Astrocyte (in vitro differentiated cells and primary cell): ENCODE data around the gene INSYN1. TPM values are rescaled to one million over a fixed set of nuclear protein-coding genes. Genes with fewer than 3 reads are reported as not detected.
"Not testable (repeated sequence)": the region's sequence is repeated elsewhere in the genome, so short reads cannot be mapped to it uniquely, and the experiment has no call there.

Experiments
- DNase-seq: peaks from one replicate; pipeline ENCODE4 v3.0.0-alpha.2; 2010; ENCODE audit warnings: low read depth
- FAIRE-seq: peaks from 2 replicates; lab custom pipeline; 2011; peaks lifted over from hg19 to GRCh38; lab: Jason Lieb, UNC
- H2AFZ ChIP-seq: 2 replicates; pipeline ENCODE4 v1.6.0; 2012; ENCODE audit warnings: low read depth, low read length, inconsistent platforms
- H3K27ac ChIP-seq: 2 replicates; pipeline ENCODE4 v1.5.1; 2011; ENCODE audit warnings: low read depth, low read length, inconsistent platforms
- H3K27me3 ChIP-seq: 2 replicates; pipeline ENCODE4 v1.6.0; 2011; ENCODE audit warnings: low read length, inconsistent platforms; ENCODE audit not compliant: insufficient read depth
- H3K36me3 ChIP-seq: 2 replicates; pipeline ENCODE4 v1.5.1; 2011; ENCODE audit warnings: low read length, inconsistent platforms; ENCODE audit not compliant: insufficient read depth
- H3K4me1 ChIP-seq: 2 replicates; pipeline ENCODE4 v1.5.1; 2011; ENCODE audit warnings: low read length, inconsistent platforms; ENCODE audit not compliant: insufficient read depth
- H3K4me2 ChIP-seq: 2 replicates; pipeline ENCODE4 v1.6.0; 2012; ENCODE audit warnings: low read length, inconsistent platforms
- H3K4me3 ChIP-seq: 2 replicates; pipeline ENCODE4 v1.5.1; 2011; ENCODE audit warnings: low read depth, mild to moderate bottlenecking, low read length, inconsistent platforms; ENCODE audit not compliant: insufficient read depth
- H3K79me2 ChIP-seq: 2 replicates; pipeline ENCODE4 v1.6.0; 2012; ENCODE audit warnings: mild to moderate bottlenecking, low read length, inconsistent platforms; ENCODE audit not compliant: insufficient read depth
- H3K9ac ChIP-seq: 2 replicates; pipeline ENCODE4 v1.6.0; 2012; ENCODE audit warnings: mild to moderate bottlenecking, low read length, inconsistent platforms
- H3K9me3 ChIP-seq: 2 replicates; pipeline ENCODE4 v1.5.1; 2012; ENCODE audit warnings: low read depth, mild to moderate bottlenecking, low read length, inconsistent platforms; ENCODE audit not compliant: insufficient read depth
- H4K20me1 ChIP-seq: 2 replicates; pipeline ENCODE4 v1.6.0; 2012; ENCODE audit warnings: low read length, inconsistent platforms; ENCODE audit not compliant: insufficient read depth
- H3K27ac Mint-ChIP-seq: one replicate; pipeline ENCODE4 v1.8.0; 2021; ENCODE audit warnings: mild to moderate bottlenecking, mixed read lengths; ENCODE audit not compliant: unreplicated experiment
- H3K27me3 Mint-ChIP-seq: one replicate; pipeline ENCODE4 v1.8.0; 2021; ENCODE audit warnings: low read depth, mixed read lengths; ENCODE audit not compliant: unreplicated experiment
- H3K36me3 Mint-ChIP-seq: one replicate; pipeline ENCODE4 v1.8.0; 2021; ENCODE audit warnings: low read depth, mixed read lengths; ENCODE audit not compliant: unreplicated experiment
- H3K4me1 Mint-ChIP-seq: one replicate; pipeline ENCODE4 v1.8.0; 2021; ENCODE audit warnings: low read depth, mixed read lengths; ENCODE audit not compliant: unreplicated experiment
- H3K4me3 Mint-ChIP-seq: one replicate; pipeline ENCODE4 v1.8.0; 2021; ENCODE audit warnings: mild to moderate bottlenecking, moderate library complexity, mixed read lengths; ENCODE audit not compliant: unreplicated experiment
- H3K9me3 Mint-ChIP-seq: one replicate; pipeline ENCODE4 v1.8.0; 2021; ENCODE audit warnings: mild to moderate bottlenecking, mixed read lengths; ENCODE audit not compliant: unreplicated experiment
- EZH2 ChIP-seq: IDR thresholded peaks from 2 replicates; pipeline ENCODE4 v1.6.1; 2012; ENCODE audit warnings: mild to moderate bottlenecking, low read length, inconsistent platforms; ENCODE audit not compliant: insufficient read depth
- total RNA-seq: library from RNA; stranded (reverse); gene quantifications from 2 replicates; pipeline ENCODE4 v1.2.1, GENCODE V29; 2021
- TF ChIP-seq, protein P1 (sequence below): IDR thresholded peaks from 2 replicates; pipeline ENCODE4 v1.5.1; 2011; ENCODE audit warnings: low read depth, mild to moderate bottlenecking, inconsistent platforms, low read length, moderate library complexity; ENCODE audit not compliant: insufficient read depth

INSYN1 gene
- total RNA-seq, 1 donor from 2014 or later, result 5.2 TPM

DNA sequence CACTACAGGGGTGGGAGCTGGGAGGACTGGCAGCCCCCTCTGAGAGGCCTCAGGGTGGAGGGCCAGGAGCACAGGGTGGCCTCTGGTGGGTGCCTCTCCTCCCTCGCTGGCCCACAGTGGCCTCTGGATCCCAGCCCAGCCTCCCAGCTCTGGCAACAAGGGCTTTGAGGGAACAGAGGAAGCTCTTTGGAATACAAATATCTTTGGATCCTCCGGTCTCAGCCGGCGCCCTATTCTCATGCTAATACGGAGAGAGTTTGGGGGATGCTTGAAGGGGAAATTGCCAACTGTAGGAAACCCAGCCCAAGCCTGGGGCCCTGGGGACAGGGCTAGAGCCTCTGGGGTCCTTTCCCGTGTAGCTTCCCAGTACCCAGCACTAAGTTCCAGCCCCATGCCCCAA lies 33.4 kb upstream of the INSYN1 start:
- H3K9ac ChIP-seq, result no peak overlapping the region
- H3K27ac ChIP-seq, result no peak overlapping the region
- peaks cover under 1% of the 10 kb centered on the region for H3K4me1 Mint-ChIP-seq
- no peaks in the 10 kb centered on the region for H3K9me3 ChIP-seq
- H3K4me1 ChIP-seq, result no peaks in the 10 kb centered on the region
- H3K27me3 ChIP-seq, result peaks cover 2% of the 10 kb centered on the region
- FAIRE-seq (no peak), DNase-seq (no peak)
- no peaks in the 10 kb centered on the region for H4K20me1 ChIP-seq
- no peak overlapping the region for H3K27ac Mint-ChIP-seq
- no peak overlapping the region for H3K4me3 Mint-ChIP-seq
- H3K4me2 ChIP-seq, result no peak overlapping the region
- H3K9me3 Mint-ChIP-seq, result no peaks in the 10 kb centered on the region
- H3K36me3 ChIP-seq, result no peaks in the 10 kb centered on the region
- H3K36me3 Mint-ChIP-seq, result peaks cover 1% of the 10 kb centered on the region
- no peak for TF ChIP-seq EZH2
- TF ChIP-seq, protein P1, sequence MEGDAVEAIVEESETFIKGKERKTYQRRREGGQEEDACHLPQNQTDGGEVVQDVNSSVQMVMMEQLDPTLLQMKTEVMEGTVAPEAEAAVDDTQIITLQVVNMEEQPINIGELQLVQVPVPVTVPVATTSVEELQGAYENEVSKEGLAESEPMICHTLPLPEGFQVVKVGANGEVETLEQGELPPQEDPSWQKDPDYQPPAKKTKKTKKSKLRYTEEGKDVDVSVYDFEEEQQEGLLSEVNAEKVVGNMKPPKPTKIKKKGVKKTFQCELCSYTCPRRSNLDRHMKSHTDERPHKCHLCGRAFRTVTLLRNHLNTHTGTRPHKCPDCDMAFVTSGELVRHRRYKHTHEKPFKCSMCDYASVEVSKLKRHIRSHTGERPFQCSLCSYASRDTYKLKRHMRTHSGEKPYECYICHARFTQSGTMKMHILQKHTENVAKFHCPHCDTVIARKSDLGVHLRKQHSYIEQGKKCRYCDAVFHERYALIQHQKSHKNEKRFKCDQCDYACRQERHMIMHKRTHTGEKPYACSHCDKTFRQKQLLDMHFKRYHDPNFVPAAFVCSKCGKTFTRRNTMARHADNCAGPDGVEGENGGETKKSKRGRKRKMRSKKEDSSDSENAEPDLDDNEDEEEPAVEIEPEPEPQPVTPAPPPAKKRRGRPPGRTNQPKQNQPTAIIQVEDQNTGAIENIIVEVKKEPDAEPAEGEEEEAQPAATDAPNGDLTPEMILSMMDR, result no peak
- H2AFZ ChIP-seq, result no peak overlapping the region
- H3K79me2 ChIP-seq, result no peaks in the 10 kb centered on the region
- H3K4me3 ChIP-seq, result no peak overlapping the region
- H3K27me3 Mint-ChIP-seq, result peaks cover 72% of the 10 kb centered on the region

DNA sequence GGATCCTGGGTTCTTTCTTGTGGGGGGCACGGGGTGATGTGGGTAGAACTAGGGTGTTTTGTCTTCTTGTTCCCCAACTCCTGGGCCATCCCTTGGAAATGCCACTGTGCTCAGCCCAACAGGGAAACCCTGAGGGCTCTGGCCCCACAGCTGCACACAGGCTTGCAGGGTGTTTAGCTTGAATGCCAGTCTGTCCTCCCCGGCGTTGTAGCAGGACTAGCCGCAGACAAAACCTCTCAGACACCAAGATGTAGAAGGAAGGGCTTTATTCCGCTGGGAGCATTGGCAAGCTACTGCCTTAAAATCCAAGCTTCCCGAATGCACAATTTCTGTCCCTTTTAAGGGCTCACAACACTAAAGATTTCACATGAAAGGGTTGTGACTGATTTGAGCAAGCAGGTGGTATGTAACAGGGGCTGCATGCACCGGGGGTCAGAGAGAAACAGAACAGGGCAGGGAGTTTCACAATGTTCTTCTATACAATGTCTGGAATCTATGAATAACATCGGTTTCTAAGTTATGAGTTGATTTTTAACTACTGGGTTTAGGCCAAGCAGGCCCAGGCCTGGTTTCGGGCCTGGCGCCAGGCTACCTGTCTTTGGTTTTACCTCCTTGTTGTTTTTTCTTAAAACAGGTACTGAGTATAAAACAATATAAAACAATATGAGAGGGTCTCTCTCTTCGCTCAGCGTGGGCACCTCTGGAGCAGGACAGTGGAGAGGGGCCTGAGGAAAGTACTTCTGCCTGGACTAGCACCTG lies 32.3 kb upstream of the INSYN1 start:
- H3K4me1 ChIP-seq, FAIRE-seq, H3K36me3 Mint-ChIP-seq, H4K20me1 ChIP-seq, H3K4me3 ChIP-seq, H3K4me3 Mint-ChIP-seq, H3K79me2 ChIP-seq, H3K27ac Mint-ChIP-seq, H3K36me3 ChIP-seq, H3K9ac ChIP-seq, H3K27ac ChIP-seq, H3K4me2 ChIP-seq, DNase-seq, H3K9me3 ChIP-seq, H3K27me3 ChIP-seq, H3K9me3 Mint-ChIP-seq, H3K4me1 Mint-ChIP-seq, H2AFZ ChIP-seq: not testable (repeated sequence)
- H3K27me3 Mint-ChIP-seq, result peaks cover 64% of the 10 kb centered on the region

- H3K36me3 Mint-ChIP-seq, result peaks cover 1% of the 10 kb centered on the region
- H2AFZ ChIP-seq, result no peak overlapping the region
- H3K4me3 ChIP-seq, result no peak overlapping the region
- H3K27me3 ChIP-seq, result peaks cover 2% of the 10 kb centered on the region
- H3K27ac ChIP-seq, result no peak overlapping the region
- FAIRE-seq (no peak), DNase-seq (no peak)
- TF ChIP-seq, protein P1, result no peak
- TF ChIP-seq EZH2, result no peak
- no peaks in the 10 kb centered on the region for H3K4me1 ChIP-seq
- no peak overlapping the region for H3K4me3 Mint-ChIP-seq
- H4K20me1 ChIP-seq, result no peaks in the 10 kb centered on the region
- H3K4me1 Mint-ChIP-seq, result peaks cover 7% of the 10 kb centered on the region
- no peak overlapping the region for H3K9ac ChIP-seq
- no peak overlapping the region for H3K4me2 ChIP-seq
- no peaks in the 10 kb centered on the region for H3K9me3 Mint-ChIP-seq
- no peaks in the 10 kb centered on the region for H3K9me3 ChIP-seq
- no peak overlapping the region for H3K27ac Mint-ChIP-seq
- no peaks in the 10 kb centered on the region for H3K79me2 ChIP-seq
- no peaks in the 10 kb centered on the region for H3K36me3 ChIP-seq
- H3K27me3 Mint-ChIP-seq, result peaks cover 62% of the 10 kb centered on the region
Observed at GRCh38 chr15:73784291-73784690, 31.1 kb upstream of the INSYN1 start.
